HT-29 (cell line): ENCODE measurements around the gene ANKRD11. TPM values are rescaled to one million over a fixed set of nuclear protein-coding genes. Genes with fewer than 3 reads are reported as not detected.
"Not testable (repeated sequence)": the region's sequence is repeated elsewhere in the genome, so short reads cannot be mapped to it uniquely, and the experiment has no call there.

ENCODE experiments used
- DNase-seq: peaks from one replicate; pipeline ENCODE4 v3.0.0-alpha.2; 2015; ENCODE audit warnings: low spot score
- total RNA-seq: library from RNA; depleted of rRNA; stranded (reverse); fragments of >200 nt; shearing (Covaris generic); gene quantifications from 2 replicates; pipeline ENCODE4 v1.2.3, GENCODE V29; 2014

Gene ANKRD11
- total RNA-seq, 1 experiment from 2014 or later = 122 TPM

GRCh38 chr16:89407925-89408300, 82.4 kb downstream of the ANKRD11 start:
- no peak for DNase-seq

GRCh38 chr16:89407282-89407924, 83.0 kb downstream of the ANKRD11 start:
- DNase-seq = no peak

- DNase-seq = no peak
Measured at GRCh38 chr16:89406277-89406888, 84.0 kb downstream of the ANKRD11 start.

GRCh38 chr16:89404561-89404960, 85.8 kb downstream of the ANKRD11 start:
- no peak for DNase-seq

GRCh38 chr16:89402962-89403361, 87.4 kb downstream of the ANKRD11 start:
- no peak for DNase-seq

- DNase-seq = no peak
Measured at GRCh38 chr16:89401641-89402445, 88.5 kb downstream of the ANKRD11 start.

GRCh38 chr16:89401205-89401604, 89.2 kb downstream of the ANKRD11 start:
- DNase-seq = no peak

GRCh38 chr16:89400740-89401139, 89.6 kb downstream of the ANKRD11 start:
- no peak for DNase-seq

- no peak for DNase-seq
Measured at GRCh38 chr16:89398924-89399323, 91.4 kb downstream of the ANKRD11 start.

- no peak for DNase-seq
Measured at GRCh38 chr16:89397331-89397861, 93.0 kb downstream of the ANKRD11 start.

- no peak for DNase-seq
Measured at GRCh38 chr16:89396156-89396555, 94.2 kb downstream of the ANKRD11 start.

GRCh38 chr16:89395150-89396142, 94.9 kb downstream of the ANKRD11 start:
- DNase-seq = peak; percentile 92

GRCh38 chr16:89393738-89394406, 96.5 kb downstream of the ANKRD11 start:
- no peak for DNase-seq

GRCh38 chr16:89392881-89393737, 97.3 kb downstream of the ANKRD11 start:
- DNase-seq = no peak

GRCh38 chr16:89390224-89390583, 100.2 kb downstream of the ANKRD11 start:
- not testable (repeated sequence) for DNase-seq

- DNase-seq = not testable (repeated sequence)
Measured at GRCh38 chr16:89389504-89390223, 100.7 kb downstream of the ANKRD11 start.

GRCh38 chr16:89388536-89388935, 101.8 kb downstream of the ANKRD11 start:
- no peak for DNase-seq

GRCh38 chr16:89386306-89387185, 103.8 kb downstream of the ANKRD11 start:
- DNase-seq = no peak
